ENCODE results near the gene SLC4A11. TPM values are rescaled to one million over a fixed set of nuclear protein-coding genes. Genes with fewer than 3 reads are reported as not detected.

The SLC4A11 gene
- total RNA-seq, 1 donor from 2014 or later = 0.59 TPM

GRCh38 chr20:3246682-3247081 lies 7.7 kb upstream of the SLC4A11 start:
- DNase-seq = no peak

GRCh38 chr20:3245711-3246110 lies 6.7 kb upstream of the SLC4A11 start:
- DNase-seq = no peak

GRCh38 chr20:3245156-3245555 lies 6.2 kb upstream of the SLC4A11 start:
- no peak for DNase-seq

- no peak for DNase-seq
Observed at GRCh38 chr20:3244613-3245012, 5.6 kb upstream of the SLC4A11 start.

- no peak for DNase-seq
Observed at GRCh38 chr20:3243718-3244358, 4.8 kb upstream of the SLC4A11 start.

- DNase-seq = no peak
Observed at GRCh38 chr20:3242172-3242692, 3.2 kb upstream of the SLC4A11 start.

GRCh38 chr20:3240776-3241363 lies 1.9 kb upstream of the SLC4A11 start:
- no peak for DNase-seq

- DNase-seq = no peak
Observed at GRCh38 chr20:3239867-3240775, 1.1 kb upstream of the SLC4A11 start.

- DNase-seq = no peak
Observed at GRCh38 chr20:3238616-3239025, 369 bp downstream of the SLC4A11 start.

GRCh38 chr20:3237958-3238615 lies 903 bp downstream of the SLC4A11 start:
- DNase-seq = no peak

- no peak for DNase-seq
Observed at GRCh38 chr20:3237011-3237957, 1.7 kb downstream of the SLC4A11 start.

GRCh38 chr20:3235666-3236324 lies 3.2 kb downstream of the SLC4A11 start:
- no peak for DNase-seq

- DNase-seq = no peak
Observed at GRCh38 chr20:3233991-3234498, 4.9 kb downstream of the SLC4A11 start.

GRCh38 chr20:3233131-3233990 lies 5.6 kb downstream of the SLC4A11 start:
- no peak for DNase-seq

- DNase-seq = no peak
Observed at GRCh38 chr20:3231889-3232588, 7.0 kb downstream of the SLC4A11 start.

- no peak for DNase-seq
Observed at GRCh38 chr20:3231116-3231515, 7.9 kb downstream of the SLC4A11 start.

- DNase-seq = no peak
Observed at GRCh38 chr20:3229798-3230197, 9.2 kb downstream of the SLC4A11 start.

- no peak for DNase-seq
Observed at GRCh38 chr20:3229158-3229557, 9.8 kb downstream of the SLC4A11 start.

GRCh38 chr20:3228750-3229032 lies 10.3 kb downstream of the SLC4A11 start:
- no peak for DNase-seq

All from skin of body (tissue), 2 donors.